GM12878 (cell line): ENCODE data around the gene PABPC1L. TPM values are rescaled to one million over a fixed set of nuclear protein-coding genes. Genes with fewer than 3 reads are reported as not detected.

ENCODE experiments used
- BCL11A ChIP-seq: IDR thresholded peaks from 2 replicates; pipeline ENCODE4 v1.6.1; 2011; ENCODE audit warnings: low read depth, low read length
- FOXM1 ChIP-seq: IDR thresholded peaks from 2 replicates; pipeline ENCODE4 v1.6.1; 2012; ENCODE audit warnings: low read depth, mild to moderate bottlenecking, inconsistent platforms, low read length, moderate library complexity
- MTA2 ChIP-seq: fragments of 450-650 bp; IDR thresholded peaks from 2 replicates; pipeline ENCODE4 v1.6.1; 2016; ENCODE audit warnings: low read depth, mild to moderate bottlenecking, moderate library complexity
- POLR2AphosphoS2 ChIP-seq: IDR thresholded peaks from 2 replicates; pipeline ENCODE4 v1.6.1; 2011; ENCODE audit warnings: low read depth, mild to moderate bottlenecking, low read length, improper control_type of control experiment, moderate library complexity
- polyA plus RNA-seq, 11 experiments: library from polyadenylated mRNA; depleted of rRNA in 4 of 11; unstranded in 6 of 11; stranded (reverse) in 5 of 11; fragments of >200 nt; fragmentation: Nextera tagmentation in 4 of 11; fragmentation: Illumina TruSeq in 1 of 11; extraction: Ambion mirVana in 4 of 11; extraction: Trizol in 1 of 11; gene quantifications; 1 replicate in 1 of 11; 2 replicates in 10 of 11; pipeline versions ENCODE4 v1.2.1 to v1.2.3, GENCODE V29; 2011 to 2016; ENCODE audit warnings: inconsistent platforms in 2 of 11, missing spikeins in 2 of 11, low read depth in 1 of 11
- total RNA-seq, 4 experiments: library from RNA; depleted of rRNA in 3 of 4; stranded (reverse); fragments of >200 nt in 3 of 4; fragmentation: Illumina TruSeq in 1 of 4; extraction: Trizol in 1 of 4; gene quantifications; 2 replicates each; pipeline versions ENCODE4 v1.2.1 to v1.2.3, GENCODE V29; 2013 to 2021
- TF ChIP-seq, protein P1 (sequence below): IDR thresholded peaks from 2 replicates; pipeline ENCODE4 v1.6.1; 2011; ENCODE audit warnings: borderline replicate concordance, low read depth, mild to moderate bottlenecking, moderate library complexity, low read length; ENCODE audit not compliant: insufficient read depth, poor library complexity, severe bottlenecking
- TF ChIP-seq, protein P2 (sequence below): fragments of 450-650 bp; formaldehyde crosslinking; IDR thresholded peaks from 2 replicates; pipeline ENCODE4 v1.4.0; 2020; ENCODE audit warnings: mild to moderate bottlenecking, moderate library complexity
- TF ChIP-seq, protein P3 (sequence below): IDR thresholded peaks from 2 replicates; pipeline ENCODE4 v1.6.1; 2012; ENCODE audit warnings: low read depth, low read length, improper control_type of control experiment
- TF ChIP-seq, protein P4 (sequence below): IDR thresholded peaks from 2 replicates; pipeline ENCODE4 v1.6.1; 2012; ENCODE audit warnings: mild to moderate bottlenecking, low read depth, low read length
- TF ChIP-seq, protein P5 (sequence below): fragments of 450-650 bp; IDR thresholded peaks from 2 replicates; pipeline ENCODE4 v1.6.1; 2016; ENCODE audit warnings: mild to moderate bottlenecking, moderate library complexity, borderline replicate concordance
- TF ChIP-seq, protein P6 (sequence below): fragments of 450-650 bp; IDR thresholded peaks from 2 replicates; pipeline ENCODE4 v1.6.1; 2018; ENCODE audit warnings: mild to moderate bottlenecking, low read depth, moderate library complexity; ENCODE audit not compliant: partially characterized antibody

The PABPC1L gene
- total and polyA plus RNA-seq, 10 of the 15 experiments (the other 5 are each of a cell fraction or from before 2014, with no cell fraction given): 6.1 to 66.8 (median 11.9) TPM

DNA sequence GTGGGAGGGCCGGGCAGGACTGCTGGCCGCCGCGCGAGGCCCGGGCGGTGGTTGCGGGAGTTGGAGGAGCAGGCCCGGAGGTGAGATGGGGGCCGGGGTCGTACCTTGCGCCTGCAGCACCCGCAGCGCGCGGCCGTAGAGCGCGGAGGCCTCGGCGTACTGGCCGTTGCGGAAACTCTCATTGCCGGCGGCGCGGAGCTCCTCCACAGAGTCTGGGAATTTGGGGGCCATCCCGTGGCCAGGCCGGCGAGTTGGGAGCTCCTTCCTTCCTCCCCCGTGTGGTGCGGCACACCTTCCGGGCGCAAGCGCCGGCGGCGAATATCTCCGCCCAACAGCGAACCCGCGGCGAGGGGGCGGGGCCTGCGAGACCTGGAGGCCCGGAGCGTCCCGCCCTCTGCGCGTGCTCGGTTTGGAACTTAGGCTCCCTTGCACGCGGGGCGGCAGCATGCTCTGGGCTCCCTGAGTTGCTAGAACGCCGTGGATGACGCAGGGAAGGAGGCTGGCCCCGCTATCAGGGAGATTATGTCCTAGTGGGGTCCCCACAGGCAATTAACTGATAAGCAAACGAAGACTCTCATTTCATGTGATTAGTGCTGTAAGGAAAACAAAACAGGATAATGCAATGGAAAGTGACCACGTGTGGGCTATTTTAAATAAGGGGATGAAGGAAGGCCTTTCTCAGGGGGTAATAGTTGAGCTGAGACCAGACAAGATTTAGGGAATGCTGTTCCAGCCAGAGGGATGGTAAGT is 50.4 kb downstream of the PABPC1L start, which contains the start of gene TOMM34 (continued):
- TF ChIP-seq, protein P1, sequence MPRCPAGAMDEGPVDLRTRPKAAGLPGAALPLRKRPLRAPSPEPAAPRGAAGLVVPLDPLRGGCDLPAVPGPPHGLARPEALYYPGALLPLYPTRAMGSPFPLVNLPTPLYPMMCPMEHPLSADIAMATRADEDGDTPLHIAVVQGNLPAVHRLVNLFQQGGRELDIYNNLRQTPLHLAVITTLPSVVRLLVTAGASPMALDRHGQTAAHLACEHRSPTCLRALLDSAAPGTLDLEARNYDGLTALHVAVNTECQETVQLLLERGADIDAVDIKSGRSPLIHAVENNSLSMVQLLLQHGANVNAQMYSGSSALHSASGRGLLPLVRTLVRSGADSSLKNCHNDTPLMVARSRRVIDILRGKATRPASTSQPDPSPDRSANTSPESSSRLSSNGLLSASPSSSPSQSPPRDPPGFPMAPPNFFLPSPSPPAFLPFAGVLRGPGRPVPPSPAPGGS: peak; percentile 16
- peak; percentile 69; the same call in 1 of the 2 replicates for TF ChIP-seq POLR2AphosphoS2
- TF ChIP-seq, protein P2, sequence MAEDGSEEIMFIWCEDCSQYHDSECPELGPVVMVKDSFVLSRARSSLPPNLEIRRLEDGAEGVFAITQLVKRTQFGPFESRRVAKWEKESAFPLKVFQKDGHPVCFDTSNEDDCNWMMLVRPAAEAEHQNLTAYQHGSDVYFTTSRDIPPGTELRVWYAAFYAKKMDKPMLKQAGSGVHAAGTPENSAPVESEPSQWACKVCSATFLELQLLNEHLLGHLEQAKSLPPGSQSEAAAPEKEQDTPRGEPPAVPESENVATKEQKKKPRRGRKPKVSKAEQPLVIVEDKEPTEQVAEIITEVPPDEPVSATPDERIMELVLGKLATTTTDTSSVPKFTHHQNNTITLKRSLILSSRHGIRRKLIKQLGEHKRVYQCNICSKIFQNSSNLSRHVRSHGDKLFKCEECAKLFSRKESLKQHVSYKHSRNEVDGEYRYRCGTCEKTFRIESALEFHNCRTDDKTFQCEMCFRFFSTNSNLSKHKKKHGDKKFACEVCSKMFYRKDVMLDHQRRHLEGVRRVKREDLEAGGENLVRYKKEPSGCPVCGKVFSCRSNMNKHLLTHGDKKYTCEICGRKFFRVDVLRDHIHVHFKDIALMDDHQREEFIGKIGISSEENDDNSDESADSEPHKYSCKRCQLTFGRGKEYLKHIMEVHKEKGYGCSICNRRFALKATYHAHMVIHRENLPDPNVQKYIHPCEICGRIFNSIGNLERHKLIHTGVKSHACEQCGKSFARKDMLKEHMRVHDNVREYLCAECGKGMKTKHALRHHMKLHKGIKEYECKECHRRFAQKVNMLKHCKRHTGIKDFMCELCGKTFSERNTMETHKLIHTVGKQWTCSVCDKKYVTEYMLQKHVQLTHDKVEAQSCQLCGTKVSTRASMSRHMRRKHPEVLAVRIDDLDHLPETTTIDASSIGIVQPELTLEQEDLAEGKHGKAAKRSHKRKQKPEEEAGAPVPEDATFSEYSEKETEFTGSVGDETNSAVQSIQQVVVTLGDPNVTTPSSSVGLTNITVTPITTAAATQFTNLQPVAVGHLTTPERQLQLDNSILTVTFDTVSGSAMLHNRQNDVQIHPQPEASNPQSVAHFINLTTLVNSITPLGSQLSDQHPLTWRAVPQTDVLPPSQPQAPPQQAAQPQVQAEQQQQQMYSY (CRISPR knock-in tag): no peak
- TF ChIP-seq, protein P3, sequence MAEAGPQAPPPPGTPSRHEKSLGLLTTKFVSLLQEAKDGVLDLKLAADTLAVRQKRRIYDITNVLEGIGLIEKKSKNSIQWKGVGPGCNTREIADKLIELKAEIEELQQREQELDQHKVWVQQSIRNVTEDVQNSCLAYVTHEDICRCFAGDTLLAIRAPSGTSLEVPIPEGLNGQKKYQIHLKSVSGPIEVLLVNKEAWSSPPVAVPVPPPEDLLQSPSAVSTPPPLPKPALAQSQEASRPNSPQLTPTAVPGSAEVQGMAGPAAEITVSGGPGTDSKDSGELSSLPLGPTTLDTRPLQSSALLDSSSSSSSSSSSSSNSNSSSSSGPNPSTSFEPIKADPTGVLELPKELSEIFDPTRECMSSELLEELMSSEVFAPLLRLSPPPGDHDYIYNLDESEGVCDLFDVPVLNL: no peak
- TF ChIP-seq, protein P4, sequence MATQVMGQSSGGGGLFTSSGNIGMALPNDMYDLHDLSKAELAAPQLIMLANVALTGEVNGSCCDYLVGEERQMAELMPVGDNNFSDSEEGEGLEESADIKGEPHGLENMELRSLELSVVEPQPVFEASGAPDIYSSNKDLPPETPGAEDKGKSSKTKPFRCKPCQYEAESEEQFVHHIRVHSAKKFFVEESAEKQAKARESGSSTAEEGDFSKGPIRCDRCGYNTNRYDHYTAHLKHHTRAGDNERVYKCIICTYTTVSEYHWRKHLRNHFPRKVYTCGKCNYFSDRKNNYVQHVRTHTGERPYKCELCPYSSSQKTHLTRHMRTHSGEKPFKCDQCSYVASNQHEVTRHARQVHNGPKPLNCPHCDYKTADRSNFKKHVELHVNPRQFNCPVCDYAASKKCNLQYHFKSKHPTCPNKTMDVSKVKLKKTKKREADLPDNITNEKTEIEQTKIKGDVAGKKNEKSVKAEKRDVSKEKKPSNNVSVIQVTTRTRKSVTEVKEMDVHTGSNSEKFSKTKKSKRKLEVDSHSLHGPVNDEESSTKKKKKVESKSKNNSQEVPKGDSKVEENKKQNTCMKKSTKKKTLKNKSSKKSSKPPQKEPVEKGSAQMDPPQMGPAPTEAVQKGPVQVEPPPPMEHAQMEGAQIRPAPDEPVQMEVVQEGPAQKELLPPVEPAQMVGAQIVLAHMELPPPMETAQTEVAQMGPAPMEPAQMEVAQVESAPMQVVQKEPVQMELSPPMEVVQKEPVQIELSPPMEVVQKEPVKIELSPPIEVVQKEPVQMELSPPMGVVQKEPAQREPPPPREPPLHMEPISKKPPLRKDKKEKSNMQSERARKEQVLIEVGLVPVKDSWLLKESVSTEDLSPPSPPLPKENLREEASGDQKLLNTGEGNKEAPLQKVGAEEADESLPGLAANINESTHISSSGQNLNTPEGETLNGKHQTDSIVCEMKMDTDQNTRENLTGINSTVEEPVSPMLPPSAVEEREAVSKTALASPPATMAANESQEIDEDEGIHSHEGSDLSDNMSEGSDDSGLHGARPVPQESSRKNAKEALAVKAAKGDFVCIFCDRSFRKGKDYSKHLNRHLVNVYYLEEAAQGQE: no peak
- TF ChIP-seq, protein P5, sequence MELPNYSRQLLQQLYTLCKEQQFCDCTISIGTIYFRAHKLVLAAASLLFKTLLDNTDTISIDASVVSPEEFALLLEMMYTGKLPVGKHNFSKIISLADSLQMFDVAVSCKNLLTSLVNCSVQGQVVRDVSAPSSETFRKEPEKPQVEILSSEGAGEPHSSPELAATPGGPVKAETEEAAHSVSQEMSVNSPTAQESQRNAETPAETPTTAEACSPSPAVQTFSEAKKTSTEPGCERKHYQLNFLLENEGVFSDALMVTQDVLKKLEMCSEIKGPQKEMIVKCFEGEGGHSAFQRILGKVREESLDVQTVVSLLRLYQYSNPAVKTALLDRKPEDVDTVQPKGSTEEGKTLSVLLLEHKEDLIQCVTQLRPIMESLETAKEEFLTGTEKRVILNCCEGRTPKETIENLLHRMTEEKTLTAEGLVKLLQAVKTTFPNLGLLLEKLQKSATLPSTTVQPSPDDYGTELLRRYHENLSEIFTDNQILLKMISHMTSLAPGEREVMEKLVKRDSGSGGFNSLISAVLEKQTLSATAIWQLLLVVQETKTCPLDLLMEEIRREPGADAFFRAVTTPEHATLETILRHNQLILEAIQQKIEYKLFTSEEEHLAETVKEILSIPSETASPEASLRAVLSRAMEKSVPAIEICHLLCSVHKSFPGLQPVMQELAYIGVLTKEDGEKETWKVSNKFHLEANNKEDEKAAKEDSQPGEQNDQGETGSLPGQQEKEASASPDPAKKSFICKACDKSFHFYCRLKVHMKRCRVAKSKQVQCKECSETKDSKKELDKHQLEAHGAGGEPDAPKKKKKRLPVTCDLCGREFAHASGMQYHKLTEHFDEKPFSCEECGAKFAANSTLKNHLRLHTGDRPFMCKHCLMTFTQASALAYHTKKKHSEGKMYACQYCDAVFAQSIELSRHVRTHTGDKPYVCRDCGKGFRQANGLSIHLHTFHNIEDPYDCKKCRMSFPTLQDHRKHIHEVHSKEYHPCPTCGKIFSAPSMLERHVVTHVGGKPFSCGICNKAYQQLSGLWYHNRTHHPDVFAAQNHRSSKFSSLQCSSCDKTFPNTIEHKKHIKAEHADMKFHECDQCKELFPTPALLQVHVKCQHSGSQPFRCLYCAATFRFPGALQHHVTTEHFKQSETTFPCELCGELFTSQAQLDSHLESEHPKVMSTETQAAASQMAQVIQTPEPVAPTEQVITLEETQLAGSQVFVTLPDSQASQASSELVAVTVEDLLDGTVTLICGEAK: no peak
- TF ChIP-seq, protein P6, sequence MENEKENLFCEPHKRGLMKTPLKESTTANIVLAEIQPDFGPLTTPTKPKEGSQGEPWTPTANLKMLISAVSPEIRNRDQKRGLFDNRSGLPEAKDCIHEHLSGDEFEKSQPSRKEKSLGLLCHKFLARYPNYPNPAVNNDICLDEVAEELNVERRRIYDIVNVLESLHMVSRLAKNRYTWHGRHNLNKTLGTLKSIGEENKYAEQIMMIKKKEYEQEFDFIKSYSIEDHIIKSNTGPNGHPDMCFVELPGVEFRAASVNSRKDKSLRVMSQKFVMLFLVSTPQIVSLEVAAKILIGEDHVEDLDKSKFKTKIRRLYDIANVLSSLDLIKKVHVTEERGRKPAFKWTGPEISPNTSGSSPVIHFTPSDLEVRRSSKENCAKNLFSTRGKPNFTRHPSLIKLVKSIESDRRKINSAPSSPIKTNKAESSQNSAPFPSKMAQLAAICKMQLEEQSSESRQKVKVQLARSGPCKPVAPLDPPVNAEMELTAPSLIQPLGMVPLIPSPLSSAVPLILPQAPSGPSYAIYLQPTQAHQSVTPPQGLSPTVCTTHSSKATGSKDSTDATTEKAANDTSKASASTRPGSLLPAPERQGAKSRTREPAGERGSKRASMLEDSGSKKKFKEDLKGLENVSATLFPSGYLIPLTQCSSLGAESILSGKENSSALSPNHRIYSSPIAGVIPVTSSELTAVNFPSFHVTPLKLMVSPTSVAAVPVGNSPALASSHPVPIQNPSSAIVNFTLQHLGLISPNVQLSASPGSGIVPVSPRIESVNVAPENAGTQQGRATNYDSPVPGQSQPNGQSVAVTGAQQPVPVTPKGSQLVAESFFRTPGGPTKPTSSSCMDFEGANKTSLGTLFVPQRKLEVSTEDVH: no peak
- TF ChIP-seq FOXM1: no peak
- TF ChIP-seq MTA2: no peak
- TF ChIP-seq BCL11A: no peak
